Neural progenitor cell (in vitro differentiated cells): ENCODE measurements around the gene ZNF488. TPM values are rescaled to one million over a fixed set of nuclear protein-coding genes. Genes with fewer than 3 reads are reported as not detected.

Source experiments
- DNase-seq: peaks from one replicate; pipeline ENCODE4 v3.0.0-alpha.2; 2016; ENCODE audit warnings: low spot score
- H2AFZ ChIP-seq: fragments of 200-600 bp; sonication (generic); replicated peaks from 2 replicates; pipeline ENCODE4 v1.6.1; 2016; ENCODE audit warnings: antibody characterized with exemption
- H3F3A ChIP-seq: fragments of 200-600 bp; sonication (generic); 2 replicates; pipeline ENCODE4 v1.6.1; 2016; ENCODE audit warnings: antibody characterized with exemption, low read depth
- H3K27ac ChIP-seq: fragments of 200-600 bp; sonication (generic); 2 replicates; pipeline ENCODE4 v1.5.1; 2016; ENCODE audit warnings: mild to moderate bottlenecking
- H3K27me3 ChIP-seq: fragments of 200-600 bp; sonication (generic); 2 replicates; pipeline ENCODE4 v1.6.1; 2016; ENCODE audit warnings: mild to moderate bottlenecking, moderate library complexity
- H3K36me3 ChIP-seq: fragments of 200-600 bp; sonication (generic); 2 replicates; pipeline ENCODE4 v1.5.1; 2016
- H3K4me1 ChIP-seq: fragments of 200-600 bp; sonication (generic); 2 replicates; pipeline ENCODE4 v1.6.1; 2016; ENCODE audit warnings: mixed run types
- H3K4me2 ChIP-seq: fragments of 200-600 bp; sonication (generic); 2 replicates; pipeline ENCODE4 v1.6.1; 2016
- H3K4me3 ChIP-seq: fragments of 200-600 bp; sonication (generic); 2 replicates; pipeline ENCODE4 v1.5.1; 2016
- H3K79me2 ChIP-seq: fragments of 200-600 bp; sonication (generic); 2 replicates; pipeline ENCODE4 v1.6.1; 2016; ENCODE audit warnings: low read depth
- H3K9ac ChIP-seq: fragments of 200-600 bp; sonication (generic); 2 replicates; pipeline ENCODE4 v1.6.1; 2016
- H3K9me3 ChIP-seq: fragments of 200-600 bp; sonication (generic); 2 replicates; pipeline ENCODE4 v1.5.1; 2016; ENCODE audit warnings: low read depth
- H4K20me1 ChIP-seq: fragments of 200-600 bp; sonication (generic); 2 replicates; pipeline ENCODE4 v1.6.1; 2016; ENCODE audit warnings: low read depth
- H3K27ac Mint-ChIP-seq: 3 replicates; pipeline ENCODE4 v1.8.0; 2021; ENCODE audit warnings: mixed read lengths
- H3K27me3 Mint-ChIP-seq: 2 replicates; pipeline ENCODE4 v1.8.0; 2022; ENCODE audit warnings: low read depth, mild to moderate bottlenecking, inconsistent platforms, moderate library complexity, mixed read lengths; ENCODE audit not compliant: insufficient read depth
- H3K36me3 Mint-ChIP-seq: 3 replicates; pipeline ENCODE4 v1.8.0; 2021; ENCODE audit warnings: mixed read lengths
- H3K4me1 Mint-ChIP-seq: 3 replicates; pipeline ENCODE4 v1.8.0; 2021; ENCODE audit warnings: mixed read lengths
- H3K4me3 Mint-ChIP-seq: 3 replicates; pipeline ENCODE4 v1.8.0; 2021; ENCODE audit warnings: mild to moderate bottlenecking, moderate library complexity, mixed read lengths
- H3K9me3 Mint-ChIP-seq: 3 replicates; pipeline ENCODE4 v1.8.0; 2020; ENCODE audit warnings: mixed read lengths
- CTCF ChIP-seq: fragments of 200-600 bp; sonication (generic); IDR thresholded peaks from 2 replicates; pipeline ENCODE4 v1.5.1; 2017; ENCODE audit warnings: antibody characterized with exemption, mild to moderate bottlenecking
- EZH2 ChIP-seq: fragments of 200-600 bp; sonication (generic); IDR thresholded peaks from 2 replicates; pipeline ENCODE4 v1.6.1; 2017; ENCODE audit warnings: antibody characterized with exemption, mild to moderate bottlenecking, moderate library complexity
- EZH2phosphoT487 ChIP-seq: fragments of 200-600 bp; sonication (generic); IDR thresholded peaks from 2 replicates; pipeline ENCODE4 v1.6.1; 2017; ENCODE audit warnings: antibody characterized with exemption
- total RNA-seq: library from RNA; depleted of rRNA; stranded (reverse); fragments of >200 nt; gene quantifications from 2 replicates; pipeline ENCODE4 v1.2.3, GENCODE V29; 2015; ENCODE audit warnings: low replicate concordance

ZNF488 gene
- total RNA-seq, 1 donor from 2014 or later = not detected

- no peak overlapping the region for H3K9ac ChIP-seq
- peaks cover 5% of the 10 kb centered on the region for H3K4me1 Mint-ChIP-seq
- no peak overlapping the region for H3K27ac Mint-ChIP-seq
- no peaks in the 10 kb centered on the region for H4K20me1 ChIP-seq
- no peaks in the 10 kb centered on the region for H3K36me3 Mint-ChIP-seq
- no peak overlapping the region for H3K4me3 ChIP-seq
- no peaks in the 10 kb centered on the region for H3K36me3 ChIP-seq
- H3K9me3 ChIP-seq = no peaks in the 10 kb centered on the region
- H3K4me2 ChIP-seq = no peak overlapping the region
- peaks cover 4% of the 10 kb centered on the region for H3K27me3 Mint-ChIP-seq
- H3K4me3 Mint-ChIP-seq = no peak overlapping the region
- H3F3A ChIP-seq = no peaks in the 10 kb centered on the region
- no peak overlapping the region for H3K27ac ChIP-seq
- DNase-seq = no peak
- no peaks in the 10 kb centered on the region for H3K79me2 ChIP-seq
- no peaks in the 10 kb centered on the region for H3K27me3 ChIP-seq
- H3K4me1 ChIP-seq = no peaks in the 10 kb centered on the region
- TF ChIP-seq EZH2phosphoT487 (no peak), EZH2 (no peak), CTCF (no peak)
- H3K9me3 Mint-ChIP-seq = peaks cover 2% of the 10 kb centered on the region
- no peak overlapping the region for H2AFZ ChIP-seq
Observed at GRCh38 chr10:47370015-47370767, 13.9 kb downstream of the ZNF488 start.

- TF ChIP-seq CTCF = no peak
- no peaks in the 10 kb centered on the region for H3K9me3 ChIP-seq
- H3K4me2 ChIP-seq = no peak overlapping the region
- peaks cover 2% of the 10 kb centered on the region for H3K9me3 Mint-ChIP-seq
- peaks cover 5% of the 10 kb centered on the region for H3K4me1 Mint-ChIP-seq
- H3K36me3 ChIP-seq = no peaks in the 10 kb centered on the region
- H2AFZ ChIP-seq = no peak overlapping the region
- no peak overlapping the region for H3K27ac ChIP-seq
- H3K27ac Mint-ChIP-seq = no peak overlapping the region
- H3K36me3 Mint-ChIP-seq = no peaks in the 10 kb centered on the region
- H3K27me3 ChIP-seq = no peaks in the 10 kb centered on the region
- no peak overlapping the region for H3K4me3 Mint-ChIP-seq
- no peak overlapping the region for H3K4me3 ChIP-seq
- no peaks in the 10 kb centered on the region for H3F3A ChIP-seq
- no peaks in the 10 kb centered on the region for H3K79me2 ChIP-seq
- DNase-seq = no peak
- no peak overlapping the region for H3K9ac ChIP-seq
- peaks cover 4% of the 10 kb centered on the region for H3K27me3 Mint-ChIP-seq
- no peaks in the 10 kb centered on the region for H4K20me1 ChIP-seq
- no peaks in the 10 kb centered on the region for H3K4me1 ChIP-seq
Observed at GRCh38 chr10:47369251-47369894, 14.7 kb downstream of the ZNF488 start.

GRCh38 chr10:47368431-47369180 is 15.5 kb downstream of the ZNF488 start:
- no peak overlapping the region for H3K4me2 ChIP-seq
- H3K4me1 Mint-ChIP-seq = peaks cover 5% of the 10 kb centered on the region
- no peaks in the 10 kb centered on the region for H3K36me3 Mint-ChIP-seq
- H3K36me3 ChIP-seq = no peaks in the 10 kb centered on the region
- no peaks in the 10 kb centered on the region for H3K4me1 ChIP-seq
- peaks cover 2% of the 10 kb centered on the region for H3K9me3 Mint-ChIP-seq
- TF ChIP-seq EZH2 = no peak
- TF ChIP-seq CTCF = no peak
- no peak for TF ChIP-seq EZH2phosphoT487
- no peak overlapping the region for H3K4me3 ChIP-seq
- H3K27me3 Mint-ChIP-seq = peaks cover 4% of the 10 kb centered on the region
- H3K79me2 ChIP-seq = no peaks in the 10 kb centered on the region
- H3K9me3 ChIP-seq = no peaks in the 10 kb centered on the region
- H3K9ac ChIP-seq = no peak overlapping the region
- no peak overlapping the region for H3K4me3 Mint-ChIP-seq
- H2AFZ ChIP-seq = no peak overlapping the region
- no peak for DNase-seq
- no peak overlapping the region for H3K27ac Mint-ChIP-seq
- no peak overlapping the region for H3K27ac ChIP-seq
- no peaks in the 10 kb centered on the region for H3K27me3 ChIP-seq
- H4K20me1 ChIP-seq = no peaks in the 10 kb centered on the region
- no peaks in the 10 kb centered on the region for H3F3A ChIP-seq
